ENCODE results near the gene PMVK. TPM values are rescaled to one million over a fixed set of nuclear protein-coding genes. Genes with fewer than 3 reads are reported as not detected.

Gene PMVK
- total and polyA plus RNA-seq, 2 of the 8 experiments (the other 6 are each of a cell fraction or from before 2014, with no cell fraction given) = 23.8 to 26.5 TPM

GRCh38 chr1:154886281-154887015 is 50.1 kb downstream of the PMVK start:
- Histone ChIP-seq H2BK15ac (ENCODE audit: low read length) (no peak overlapping the region), H3K14ac (ENCODE audit: insufficient read length) (no peak overlapping the region), H2BK5ac (ENCODE audit: low read depth, low read length) (no peak overlapping the region), H3K56ac (replicated peaks; ENCODE audit: insufficient read length, low read depth, low read length) (no peak overlapping the region), H2BK12ac (ENCODE audit: low read depth, low read length) (no peak overlapping the region), H3K18ac (ENCODE audit: extremely low read depth, low read length) (no peak overlapping the region), H3K9me3 (ENCODE audit: insufficient read depth in 2 of 2, low read depth in 1 of 2, low read length in 1 of 2) (no peaks in the 10 kb centered on the region), H3K36me3 (ENCODE audit: control insufficient read depth in 2 of 4, insufficient read depth in 4 of 4, low read length in 3 of 4) (no peaks in the 10 kb centered on the region), H4K5ac (ENCODE audit: insufficient read length, low read depth, low read length) (no peak overlapping the region), H2AFZ (ENCODE audit: low read length) (no peak overlapping the region), H4K20me1 (replicated peaks in 1 of 2; ENCODE audit: control insufficient read depth in 1 of 2, insufficient read depth in 2 of 2, low read length in 2 of 2) (no peaks in the 10 kb centered on the region), H3K4ac (replicated peaks; ENCODE audit: insufficient read length, low read depth, low read length) (no peak overlapping the region), H3K4me3 (ENCODE audit: extremely low read depth in 1 of 4, insufficient read depth in 2 of 4, low read depth in 3 of 4, low read length in 4 of 4) (no peak overlapping the region), H3K23me2 (ENCODE audit: low read depth, low read length) (no peaks in the 10 kb centered on the region), H2BK120ac (replicated peaks; ENCODE audit: low read depth, low read length) (no peak overlapping the region), H3K9ac (replicated peaks in 1 of 4; ENCODE audit: extremely low read depth in 1 of 4, low read depth in 3 of 4, low read length in 3 of 4) (no peak overlapping the region), H3K27me3 (replicated peaks in 1 of 4; ENCODE audit: control insufficient read depth in 3 of 4, extremely low read depth in 1 of 4, insufficient read depth in 3 of 4, low read length in 3 of 4) (0 out of 7 replicates have a peak, but pooled peaks cover 0 to 2% (median 0%) of the 10 kb centered on the region in 4 experiments), H3K4me1 (replicated peaks in 1 of 4; ENCODE audit: control insufficient read depth in 3 of 4, insufficient read depth in 4 of 4, low read length in 3 of 4) (peaks cover 0 to 4% (median 0%) of the 10 kb centered on the region in 4 experiments; a peak in 1 of 7 replicates), H4K8ac (ENCODE audit: extremely low read depth, insufficient read depth, low read length) (no peak overlapping the region), H2AK5ac (ENCODE audit: low read depth, low read length) (no peak overlapping the region), H3K23ac (ENCODE audit: insufficient read length) (no peak overlapping the region), H3K27ac (ENCODE audit: low read depth, low read length) (no peak overlapping the region), H3K4me2 (ENCODE audit: insufficient read depth in 1 of 2, low read depth in 2 of 2, low read length in 2 of 2) (no peak overlapping the region), H4K91ac (replicated peaks; ENCODE audit: insufficient read length, low read length) (no peak overlapping the region), H2BK20ac (ENCODE audit: low read length) (no peak overlapping the region), H3K79me2 (ENCODE audit: control insufficient read depth in 1 of 2, insufficient read depth in 2 of 2, low read length in 2 of 2) (no peaks in the 10 kb centered on the region), H3K79me1 (ENCODE audit: low read depth, low read length) (no peaks in the 10 kb centered on the region)
- DNase-seq (ENCODE audit: low read depth in 1 of 2, low spot score in 2 of 2) (no peak), FAIRE-seq (no peak)
- POLR2A ChIA-PET (ENCODE audit: partially characterized antibody) = no interaction called here
- WGBS, 2 experiments (ENCODE audit: extremely low coverage in 1 of 2, insufficient coverage in 1 of 2, insufficient read length in 1 of 2, insufficient replicate concordance in 2 of 2, low coverage in 1 of 2, low lambda C conversion rate in 2 of 2, missing lambda C conversion rate in 1 of 2) = 71% methylated on average over 5 of the region's 5 CpGs; no CpG with 5 or more reads in 1 of the 2 experiments
- CTCF ChIA-PET (ENCODE audit: partially characterized antibody) = interaction anchor here (0.6 to 1.1 kb wide), 5 partner anchors 16 to 224 kb away, joined by 3 to 4 read pairs (median 3); no protein-coding TSS in a partner anchor
- no peak for TF ChIP-seq ASH2L (IDR thresholded peaks at IDR 0.05; ENCODE audit: low read length)
- TF ChIP-seq SUZ12 (IDR thresholded peaks at IDR 0.05; ENCODE audit: low read length) = no peak
- TF ChIP-seq CEBPB (IDR thresholded peaks at IDR 0.05; ENCODE audit: low read depth, low read length) = no peak
- no peak for TF ChIP-seq RNF2 (IDR thresholded peaks at IDR 0.05; ENCODE audit: borderline replicate concordance, low read depth, low read length, missing control alignments, poor library complexity, severe bottlenecking)
- TF ChIP-seq SP1 (IDR thresholded peaks at IDR 0.05; ENCODE audit: low read depth, low read length) = no peak
- TF ChIP-seq TAF7 (optimal IDR thresholded peaks at IDR 0.05; ENCODE audit: borderline replicate concordance, low read depth, low read length) = no peak
- no peak for TF ChIP-seq EP300 (IDR thresholded peaks at IDR 0.05; ENCODE audit: borderline replicate concordance in 1 of 2, low read depth in 2 of 2, low read length in 2 of 2)
- no peak for TF ChIP-seq MAFK (IDR thresholded peaks at IDR 0.05; ENCODE audit: low read depth, low read length)
- TF ChIP-seq SP2 (IDR thresholded peaks at IDR 0.05; ENCODE audit: low read length) = no peak
- TF ChIP-seq CREB1 (IDR thresholded peaks at IDR 0.05) = no peak
- TF ChIP-seq CHD2 (IDR thresholded peaks at IDR 0.05; ENCODE audit: low read length) = no peak
- TF ChIP-seq SRF (IDR thresholded peaks at IDR 0.05; ENCODE audit: low read depth, low read length) = no peak

All from H1 (cell line).